GM19328 (cell line): Measurements from ENCODE around the gene GGNBP2.

Experiments used
- ATAC-seq: cut with Tn5 transposase; IDR thresholded peaks from one replicate; pipeline ENCODE4 v1.9.1; 2021; ENCODE audit warnings: mild to moderate bottlenecking, moderate library complexity; ENCODE audit not compliant: unreplicated experiment

The GGNBP2 gene

DNA sequence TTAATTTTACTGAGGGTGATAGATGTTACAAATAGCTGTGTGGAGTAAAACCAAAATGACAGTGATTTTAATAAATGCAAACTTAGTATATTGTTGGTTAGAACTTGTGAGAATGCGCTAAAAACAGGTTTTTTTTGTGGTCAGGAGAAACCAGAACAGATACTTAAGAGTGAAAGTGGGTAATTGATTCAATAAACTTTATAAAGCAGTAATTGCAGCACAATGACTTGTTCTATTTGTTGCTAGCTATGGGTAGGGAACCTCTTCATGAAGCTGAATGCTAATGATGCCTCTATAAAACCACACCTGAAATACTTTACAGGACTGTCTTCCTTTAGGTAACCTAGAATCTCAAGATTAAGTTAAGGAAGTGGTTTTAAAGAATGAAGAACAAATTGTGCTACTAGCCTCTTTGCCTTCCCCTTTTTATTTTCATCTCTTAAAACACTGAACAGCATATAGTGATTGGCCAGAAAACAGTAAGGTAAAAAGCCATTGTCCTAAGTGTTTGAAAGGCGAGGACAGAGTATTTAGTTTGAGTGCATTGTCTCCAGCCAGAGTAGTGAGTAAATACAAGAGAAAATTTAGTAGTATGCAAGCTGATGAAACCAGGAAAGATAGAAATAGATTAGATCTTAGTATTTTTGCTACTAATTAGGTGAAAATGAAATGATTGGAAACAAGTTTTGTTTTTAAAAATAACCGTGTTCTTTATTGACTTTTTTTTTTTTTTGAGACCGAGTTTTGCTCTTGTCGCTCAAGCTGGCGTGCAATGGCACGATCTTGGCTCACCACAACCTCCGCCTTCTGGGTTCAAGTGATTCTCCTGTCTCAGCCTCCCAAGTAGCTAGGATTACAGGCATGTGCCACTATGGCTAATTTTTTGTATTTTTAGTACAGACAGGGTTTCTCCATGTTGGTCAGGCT lies 6.0 kb downstream of the GGNBP2 start:
- no peak for ATAC-seq

GRCh38 chr17:36553459-36553858 lies 8.7 kb downstream of the GGNBP2 start:
- no peak for ATAC-seq

DNA sequence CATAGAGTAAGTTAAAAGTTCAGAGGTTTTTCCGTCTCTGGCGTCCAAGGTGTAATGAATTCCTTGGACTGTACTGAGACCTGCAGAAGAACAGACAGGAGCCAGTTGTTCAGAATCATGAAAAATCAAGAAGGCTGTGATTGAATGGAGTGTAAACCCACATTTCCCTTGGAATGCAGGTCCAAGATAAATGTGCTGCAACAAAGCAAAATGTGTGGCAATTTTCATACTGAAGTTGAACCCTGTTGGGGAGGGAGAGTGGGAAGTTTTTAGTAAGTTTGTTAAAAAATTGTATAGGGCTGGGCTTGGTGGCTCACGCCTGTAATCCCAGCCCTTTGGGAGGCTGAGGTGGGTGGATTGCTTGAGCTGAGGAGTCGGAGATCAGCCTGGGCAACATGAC lies 21.4 kb downstream of the GGNBP2 start:
- ATAC-seq: no peak

GRCh38 chr17:36575028-36575427 lies 30.3 kb downstream of the GGNBP2 start:
- ATAC-seq: no peak

DNA sequence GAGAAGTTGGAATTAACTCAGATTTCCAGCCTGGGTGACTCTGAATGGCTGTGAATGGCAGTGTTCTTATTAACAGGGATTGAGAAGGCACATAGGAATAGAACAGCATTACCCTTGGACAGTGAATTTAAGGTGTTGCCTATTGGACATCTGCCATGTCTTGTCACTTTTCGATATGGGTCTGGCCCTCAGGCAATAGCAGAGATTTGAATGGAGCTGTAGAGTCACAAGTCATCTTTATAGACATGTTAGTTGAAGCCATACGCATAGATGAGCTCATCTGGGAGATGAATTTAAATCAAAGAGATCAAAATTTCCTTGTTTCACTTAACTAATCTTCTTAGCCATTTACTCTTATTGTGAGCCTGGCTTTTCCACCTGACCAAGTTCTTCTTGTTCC lies 32.1 kb downstream of the GGNBP2 start:
- ATAC-seq: no peak

- ATAC-seq: no peak
Observed at GRCh38 chr17:36578671-36579070, 34.0 kb downstream of the GGNBP2 start.

- no peak for ATAC-seq
Observed at GRCh38 chr17:36583787-36584186, 39.1 kb downstream of the GGNBP2 start.

GRCh38 chr17:36586138-36586537 lies 41.4 kb downstream of the GGNBP2 start:
- ATAC-seq: no peak

- no peak for ATAC-seq
Observed at GRCh38 chr17:36590082-36590481, 45.4 kb downstream of the GGNBP2 start.

DNA sequence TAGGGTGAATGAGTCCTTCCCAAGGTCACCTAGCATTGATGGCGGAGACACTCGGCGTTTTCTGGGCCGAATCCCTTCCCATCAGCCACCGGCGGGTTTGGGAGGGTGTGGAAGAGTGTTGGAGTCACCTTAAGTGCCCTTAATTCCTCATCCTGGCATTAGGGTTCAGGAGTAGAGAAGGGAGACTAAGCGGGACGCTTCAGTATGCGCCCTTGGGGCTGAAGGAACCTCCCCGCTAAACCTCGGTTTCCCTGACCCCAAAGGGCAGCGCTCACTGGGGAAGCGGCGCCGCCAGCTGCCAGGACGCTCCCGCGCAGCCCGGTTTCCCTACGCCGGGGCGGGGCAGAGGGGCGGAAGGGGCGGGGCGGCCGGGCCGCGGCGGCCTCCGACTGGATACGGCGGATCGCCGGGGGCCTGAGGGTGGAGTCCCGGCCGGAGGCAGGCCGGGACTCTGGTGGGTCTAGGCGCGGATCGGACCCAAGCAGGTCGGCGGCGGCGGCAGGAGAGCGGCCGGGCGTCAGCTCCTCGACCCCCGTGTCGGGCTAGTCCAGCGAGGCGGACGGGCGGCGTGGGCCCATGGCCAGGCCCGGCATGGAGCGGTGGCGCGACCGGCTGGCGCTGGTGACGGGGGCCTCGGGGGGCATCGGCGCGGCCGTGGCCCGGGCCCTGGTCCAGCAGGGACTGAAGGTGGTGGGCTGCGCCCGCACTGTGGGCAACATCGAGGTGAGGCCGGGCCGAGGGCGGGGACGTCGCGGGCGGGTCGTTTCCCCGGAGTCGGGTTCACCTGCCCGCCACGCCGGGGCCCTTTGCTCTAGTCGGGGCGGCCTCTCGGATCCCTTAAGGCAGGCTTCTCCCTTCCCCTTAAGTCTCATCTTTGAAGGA lies 47.0 kb downstream of the GGNBP2 start, which contains the start of gene DHRS11:
TSS of gene DHRS11 (plus strand) at position 446 of the 882 bp plus-strand sequence. CDS start at position 577, 131 bp downstream.
- peak; percentile 76 for ATAC-seq

GRCh38 chr17:36592316-36592715 lies 47.6 kb downstream of the GGNBP2 start:
- ATAC-seq: no peak

GRCh38 chr17:36592716-36593321 lies 48.1 kb downstream of the GGNBP2 start:
- ATAC-seq: no peak

- no peak for ATAC-seq
Observed at GRCh38 chr17:36593656-36594316, 49.1 kb downstream of the GGNBP2 start.

DNA sequence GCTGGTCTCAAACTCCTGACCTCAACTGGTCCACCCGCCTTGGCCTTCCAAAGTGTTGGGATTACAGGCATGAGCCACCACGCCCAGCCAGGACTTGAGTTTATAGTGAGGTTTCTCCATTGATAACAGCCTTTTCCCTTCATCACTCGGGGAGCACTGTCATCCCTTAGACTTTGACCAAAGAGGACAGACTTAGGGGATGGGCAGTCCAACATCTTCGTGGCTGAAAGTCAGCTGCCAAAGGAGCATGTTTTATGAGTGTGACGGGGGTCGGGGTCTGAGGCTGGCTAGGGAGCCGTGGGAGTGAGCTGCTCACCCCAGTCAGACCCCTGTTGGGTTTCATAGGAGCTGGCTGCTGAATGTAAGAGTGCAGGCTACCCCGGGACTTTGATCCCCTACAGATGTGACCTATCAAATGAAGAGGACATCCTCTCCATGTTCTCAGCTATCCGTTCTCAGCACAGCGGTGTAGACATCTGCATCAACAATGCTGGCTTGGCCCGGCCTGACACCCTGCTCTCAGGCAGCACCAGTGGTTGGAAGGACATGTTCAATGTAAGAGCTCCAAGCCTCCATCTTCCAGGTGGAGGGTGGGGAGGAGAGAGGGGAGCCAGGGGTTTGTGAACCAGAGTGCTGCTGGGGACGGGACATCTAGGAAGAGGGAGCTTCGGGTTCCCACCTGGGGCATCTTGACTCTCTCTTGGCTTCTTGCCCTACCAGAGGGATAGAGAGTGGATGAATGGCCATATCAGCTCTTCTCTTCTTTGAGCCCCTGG lies 50.1 kb downstream of the GGNBP2 start:
- ATAC-seq: no peak

- no peak for ATAC-seq
Observed at GRCh38 chr17:36597226-36597625, 52.5 kb downstream of the GGNBP2 start.

GRCh38 chr17:36597866-36598777 lies 53.4 kb downstream of the GGNBP2 start:
- no peak for ATAC-seq

GRCh38 chr17:36598951-36599401 lies 54.3 kb downstream of the GGNBP2 start:
- ATAC-seq: no peak

- ATAC-seq: no peak
Observed at GRCh38 chr17:36599546-36600250, 55.0 kb downstream of the GGNBP2 start.
